WERI-Rb-1 (cell line): ENCODE results near the gene CMIP.
"Not testable (repeated sequence)": the region's sequence is repeated elsewhere in the genome, so short reads cannot be mapped to it uniquely, and the experiment has no call there.

ENCODE experiments used
- DNase-seq: peaks from one replicate; pipeline ENCODE4 v3.0.0-alpha.2; 2020
- H3K27ac ChIP-seq: fragments of 250-450 bp; sonication (Bioruptor Pico); 2 replicates; pipeline ENCODE4 v1.5.1; 2020; ENCODE audit warnings: mild to moderate bottlenecking, moderate library complexity
- H3K27me3 ChIP-seq: fragments of 250-450 bp; sonication (Bioruptor Pico); 2 replicates; pipeline ENCODE4 v1.5.1; 2021; ENCODE audit warnings: mild to moderate bottlenecking, low read depth, moderate library complexity; ENCODE audit not compliant: insufficient read depth, severe bottlenecking
- H3K36me3 ChIP-seq: fragments of 250-450 bp; sonication (Bioruptor Pico); 2 replicates; pipeline ENCODE4 v1.5.1; 2020; ENCODE audit warnings: mild to moderate bottlenecking, moderate library complexity
- H3K4me3 ChIP-seq: 2 replicates; pipeline ENCODE4 v1.5.1; 2011; ENCODE audit warnings: low read depth, mild to moderate bottlenecking, control low read depth, low read length
- H3K9me3 ChIP-seq: fragments of 250-450 bp; sonication (Bioruptor Pico); 2 replicates; pipeline ENCODE4 v1.5.1; 2021; ENCODE audit warnings: mild to moderate bottlenecking, moderate library complexity; ENCODE audit not compliant: severe bottlenecking
- CTCF ChIP-seq: IDR thresholded peaks from 2 replicates; pipeline ENCODE4 v1.5.1; 2011; ENCODE audit warnings: low read depth, mild to moderate bottlenecking, control low read depth, inconsistent platforms, low read length

CMIP gene

GRCh38 chr16:81684242-81684837, 239.7 kb downstream of the CMIP start:
- TF ChIP-seq CTCF: no peak
- Histone ChIP-seq H3K27me3 (no peaks in the 10 kb centered on the region), H3K9me3 (no peaks in the 10 kb centered on the region), H3K27ac (no peak overlapping the region), H3K4me3 (no peak overlapping the region), H3K36me3 (no peaks in the 10 kb centered on the region)
- DNase-seq: no peak

- H3K27ac ChIP-seq: no peak overlapping the region
- DNase-seq: no peak
- no peaks in the 10 kb centered on the region for H3K27me3 ChIP-seq
- H3K9me3 ChIP-seq: no peaks in the 10 kb centered on the region
- no peak overlapping the region for H3K4me3 ChIP-seq
- H3K36me3 ChIP-seq: no peaks in the 10 kb centered on the region
- TF ChIP-seq CTCF: no peak
Observed at GRCh38 chr16:81684901-81685300, 240.3 kb downstream of the CMIP start.

GRCh38 chr16:81686391-81687130, 242.0 kb downstream of the CMIP start:
- no peak for DNase-seq
- Histone ChIP-seq H3K27me3 (no peaks in the 10 kb centered on the region), H3K27ac (no peak overlapping the region), H3K4me3 (no peak overlapping the region), H3K36me3 (no peaks in the 10 kb centered on the region), H3K9me3 (no peaks in the 10 kb centered on the region)
- no peak for TF ChIP-seq CTCF

- Histone ChIP-seq H3K27me3 (no peaks in the 10 kb centered on the region), H3K9me3 (no peaks in the 10 kb centered on the region), H3K36me3 (no peaks in the 10 kb centered on the region), H3K27ac (no peak overlapping the region), H3K4me3 (no peak overlapping the region)
- no peak for TF ChIP-seq CTCF
- no peak for DNase-seq
Observed at GRCh38 chr16:81687131-81687456, 242.5 kb downstream of the CMIP start.

- Histone ChIP-seq H3K4me3 (no peak overlapping the region), H3K27me3 (no peaks in the 10 kb centered on the region), H3K9me3 (no peaks in the 10 kb centered on the region), H3K36me3 (no peaks in the 10 kb centered on the region), H3K27ac (no peak overlapping the region)
- TF ChIP-seq CTCF: no peak
- no peak for DNase-seq
Observed at GRCh38 chr16:81688182-81688581, 243.6 kb downstream of the CMIP start.

- H3K4me3 ChIP-seq, H3K36me3 ChIP-seq, DNase-seq, H3K27ac ChIP-seq, H3K27me3 ChIP-seq, H3K9me3 ChIP-seq: not testable (repeated sequence)
Observed at GRCh38 chr16:81688839-81689238, 244.2 kb downstream of the CMIP start.
